ENCODE results near the gene RBM33.

RBM33 gene

GRCh38 chr7:155729847-155730246 lies 85.4 kb downstream of the RBM33 start:
- DNase-seq, result peak; percentile 48

GRCh38 chr7:155731380-155731779 lies 86.9 kb downstream of the RBM33 start:
- DNase-seq, result peak; percentile 3

GRCh38 chr7:155731871-155732270 lies 87.4 kb downstream of the RBM33 start:
- DNase-seq, result no peak

GRCh38 chr7:155732286-155732685 lies 87.8 kb downstream of the RBM33 start:
- no peak for DNase-seq

GRCh38 chr7:155733582-155734444 lies 89.4 kb downstream of the RBM33 start:
- DNase-seq, result no peak

- DNase-seq, result no peak
Observed at GRCh38 chr7:155734445-155734809, 90.0 kb downstream of the RBM33 start.

GRCh38 chr7:155735442-155736115 lies 91.1 kb downstream of the RBM33 start:
- DNase-seq, result no peak

GRCh38 chr7:155737590-155737989 lies 93.1 kb downstream of the RBM33 start:
- no peak for DNase-seq

GRCh38 chr7:155738104-155738503 lies 93.6 kb downstream of the RBM33 start:
- no peak for DNase-seq

- peak; percentile 65 for DNase-seq
Observed at GRCh38 chr7:155738652-155739537, 94.4 kb downstream of the RBM33 start.

- no peak for DNase-seq
Observed at GRCh38 chr7:155739538-155740143, 95.2 kb downstream of the RBM33 start.

GRCh38 chr7:155741082-155741481 lies 96.6 kb downstream of the RBM33 start:
- no peak for DNase-seq

- no peak for DNase-seq
Observed at GRCh38 chr7:155741805-155742204, 97.3 kb downstream of the RBM33 start.

- no peak for DNase-seq
Observed at GRCh38 chr7:155743177-155743576, 98.7 kb downstream of the RBM33 start.

- no peak for DNase-seq
Observed at GRCh38 chr7:155744971-155745683, 100.7 kb downstream of the RBM33 start.

GRCh38 chr7:155745737-155746136 lies 101.3 kb downstream of the RBM33 start:
- DNase-seq, result no peak

GRCh38 chr7:155746188-155746587 lies 101.7 kb downstream of the RBM33 start:
- DNase-seq, result no peak

- no peak for DNase-seq
Observed at GRCh38 chr7:155747209-155747608, 102.7 kb downstream of the RBM33 start.

- no peak for DNase-seq
Observed at GRCh38 chr7:155749578-155749977, 105.1 kb downstream of the RBM33 start.

- DNase-seq, result no peak
Observed at GRCh38 chr7:155750255-155751125, 106.0 kb downstream of the RBM33 start.

GRCh38 chr7:155751409-155751808 lies 106.9 kb downstream of the RBM33 start:
- no peak for DNase-seq

All from fibroblast of skin of right quadriceps (primary cell).